C4-2B (cell line): ENCODE measurements around the gene OOSP4B.
"Not testable (repeated sequence)": the region's sequence is repeated elsewhere in the genome, so short reads cannot be mapped to it uniquely, and the experiment has no call there.

Experiments used
- H3K27ac ChIP-seq: fragments of 450-650 bp; 2 replicates; pipeline ENCODE4 v1.5.1; 2017
- ZFX ChIP-seq: fragments of 450-650 bp; IDR thresholded peaks from 2 replicates; pipeline ENCODE4 v1.6.1; 2017
- TF ChIP-seq, protein P1 (sequence below): fragments of 450-650 bp; conservative IDR thresholded peaks from 2 replicates; pipeline ENCODE4 v1.5.1; 2017; ENCODE audit warnings: mild to moderate bottlenecking

OOSP4B gene

GRCh38 chr11:60065801-60066200 lies 48.8 kb downstream of the OOSP4B start:
- TF ChIP-seq, protein P1, sequence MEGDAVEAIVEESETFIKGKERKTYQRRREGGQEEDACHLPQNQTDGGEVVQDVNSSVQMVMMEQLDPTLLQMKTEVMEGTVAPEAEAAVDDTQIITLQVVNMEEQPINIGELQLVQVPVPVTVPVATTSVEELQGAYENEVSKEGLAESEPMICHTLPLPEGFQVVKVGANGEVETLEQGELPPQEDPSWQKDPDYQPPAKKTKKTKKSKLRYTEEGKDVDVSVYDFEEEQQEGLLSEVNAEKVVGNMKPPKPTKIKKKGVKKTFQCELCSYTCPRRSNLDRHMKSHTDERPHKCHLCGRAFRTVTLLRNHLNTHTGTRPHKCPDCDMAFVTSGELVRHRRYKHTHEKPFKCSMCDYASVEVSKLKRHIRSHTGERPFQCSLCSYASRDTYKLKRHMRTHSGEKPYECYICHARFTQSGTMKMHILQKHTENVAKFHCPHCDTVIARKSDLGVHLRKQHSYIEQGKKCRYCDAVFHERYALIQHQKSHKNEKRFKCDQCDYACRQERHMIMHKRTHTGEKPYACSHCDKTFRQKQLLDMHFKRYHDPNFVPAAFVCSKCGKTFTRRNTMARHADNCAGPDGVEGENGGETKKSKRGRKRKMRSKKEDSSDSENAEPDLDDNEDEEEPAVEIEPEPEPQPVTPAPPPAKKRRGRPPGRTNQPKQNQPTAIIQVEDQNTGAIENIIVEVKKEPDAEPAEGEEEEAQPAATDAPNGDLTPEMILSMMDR, result no peak
- TF ChIP-seq ZFX, result no peak

DNA sequence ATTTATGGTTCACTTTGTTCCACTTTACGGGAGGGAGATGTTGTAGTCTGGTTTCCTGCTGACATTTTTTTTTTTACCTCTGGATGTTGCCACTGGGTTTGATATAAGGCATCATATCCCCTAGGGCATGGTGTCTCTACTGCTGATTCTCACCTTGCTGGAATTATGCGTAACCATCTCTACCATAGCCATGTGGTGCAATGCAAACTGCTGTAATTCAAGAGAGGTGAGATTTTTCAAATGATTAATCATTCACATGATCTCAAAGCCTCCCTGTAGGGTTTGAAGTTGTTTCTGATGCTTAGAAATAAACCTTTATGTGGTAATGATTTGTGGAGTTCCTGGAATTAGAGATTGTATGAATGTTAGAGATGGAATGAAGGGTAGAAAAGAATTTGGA lies 52.5 kb downstream of the OOSP4B start:
- H3K27ac ChIP-seq, result no peak overlapping the region
- no peak for TF ChIP-seq ZFX
- TF ChIP-seq, protein P1, result no peak

More at GRCh38 chr11:60065801-60066200, 48.8 kb downstream of the OOSP4B start:
- no peak overlapping the region for H3K27ac ChIP-seq

GRCh38 chr11:60071644-60072043 lies 54.7 kb downstream of the OOSP4B start:
- not testable (repeated sequence) for H3K27ac ChIP-seq

DNA sequence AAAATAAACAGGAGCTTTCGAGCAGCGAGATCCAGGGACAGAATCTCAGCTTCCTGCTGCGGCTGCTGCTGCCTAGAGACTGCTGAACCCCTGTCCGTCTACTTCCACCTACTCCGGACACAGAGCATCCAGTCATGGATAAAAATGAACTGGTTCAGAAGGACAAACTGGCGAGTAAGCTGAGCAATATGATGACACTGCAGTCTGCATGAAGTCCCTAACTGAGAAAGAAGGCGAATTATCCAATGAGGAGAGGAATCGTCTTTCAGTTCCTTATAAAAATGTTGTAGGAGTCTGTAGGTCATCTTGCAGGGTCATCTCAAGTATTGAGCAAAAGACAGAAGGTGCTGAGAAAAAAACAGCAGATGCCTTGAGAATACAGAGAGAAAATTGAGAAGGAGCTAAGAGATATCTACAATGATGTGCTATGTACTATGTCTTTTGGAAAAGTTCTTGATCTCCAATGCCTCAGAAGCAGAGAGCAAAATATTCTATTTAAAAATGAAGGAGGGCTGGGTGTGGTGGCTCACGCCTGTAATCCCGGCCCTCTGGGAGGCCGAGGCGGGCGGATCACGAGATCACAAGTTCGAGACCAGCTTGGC lies 60.3 kb downstream of the OOSP4B start:
- no peak overlapping the region for H3K27ac ChIP-seq
- TF ChIP-seq, protein P1, result no peak
- no peak for TF ChIP-seq ZFX

- no peak overlapping the region for H3K27ac ChIP-seq
- TF ChIP-seq, protein P1, result no peak
- no peak for TF ChIP-seq ZFX
Observed at GRCh38 chr11:60077981-60078380, 61.0 kb downstream of the OOSP4B start.

- H3K27ac ChIP-seq, result no peak overlapping the region
- TF ChIP-seq, protein P1, result no peak
- TF ChIP-seq ZFX, result no peak
Observed at GRCh38 chr11:60078745-60079144, 61.8 kb downstream of the OOSP4B start.

DNA sequence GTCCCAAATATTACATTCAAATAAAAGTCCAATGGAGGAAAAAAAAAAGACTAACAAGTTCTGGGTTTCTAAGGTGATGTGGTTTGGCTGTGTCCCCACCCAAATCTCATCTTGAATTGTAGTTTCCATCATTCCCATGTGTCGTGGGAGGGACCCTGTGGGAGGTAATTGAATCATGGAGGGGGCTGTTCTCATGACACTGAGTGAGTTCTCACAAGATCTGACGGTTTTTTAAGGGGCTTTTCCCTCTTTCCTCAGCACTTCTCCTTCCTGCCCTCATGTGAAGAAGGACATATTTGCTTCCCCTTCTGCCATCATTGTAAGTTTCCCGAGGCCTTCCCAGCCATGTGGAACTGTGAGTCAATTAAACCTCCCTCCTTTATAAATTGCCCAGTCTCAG lies 63.6 kb downstream of the OOSP4B start:
- H3K27ac ChIP-seq, result no peak overlapping the region
- TF ChIP-seq, protein P1, result no peak
- TF ChIP-seq ZFX, result no peak
